EH (cell line): Measurements from ENCODE around the gene GSC.
"Not testable (repeated sequence)": the region's sequence is repeated elsewhere in the genome, so short reads cannot be mapped to it uniquely, and the experiment has no call there.

Source experiments
- DNase-seq: peaks from one replicate; pipeline ENCODE4 v3.0.0-alpha.2; 2015; ENCODE audit warnings: low read depth

GSC gene

GRCh38 chr14:94746131-94746530 lies 23.8 kb downstream of the GSC start:
- DNase-seq = no peak

GRCh38 chr14:94738751-94739150 lies 31.2 kb downstream of the GSC start:
- no peak for DNase-seq

GRCh38 chr14:94738097-94738496 lies 31.8 kb downstream of the GSC start:
- DNase-seq = no peak

- DNase-seq = no peak
Observed at GRCh38 chr14:94728950-94729349, 41.0 kb downstream of the GSC start.

GRCh38 chr14:94728440-94728839 lies 41.5 kb downstream of the GSC start:
- DNase-seq = not testable (repeated sequence)

GRCh38 chr14:94726649-94727048 lies 43.3 kb downstream of the GSC start:
- DNase-seq = not testable (repeated sequence)

GRCh38 chr14:94724993-94725392 lies 44.9 kb downstream of the GSC start:
- no peak for DNase-seq

- no peak for DNase-seq
Observed at GRCh38 chr14:94722397-94722796, 47.5 kb downstream of the GSC start.
